GM12873 (cell line): ENCODE data around the gene CAPZB.

Source experiments
- TF ChIP-seq, protein P1 (sequence below): IDR thresholded peaks from 2 replicates; pipeline ENCODE4 v1.5.1; 2012; ENCODE audit warnings: low read depth, mild to moderate bottlenecking, moderate library complexity, low read length, control low read depth; ENCODE audit not compliant: insufficient read depth; ENCODE audit errors: missing control alignments

The CAPZB gene

DNA sequence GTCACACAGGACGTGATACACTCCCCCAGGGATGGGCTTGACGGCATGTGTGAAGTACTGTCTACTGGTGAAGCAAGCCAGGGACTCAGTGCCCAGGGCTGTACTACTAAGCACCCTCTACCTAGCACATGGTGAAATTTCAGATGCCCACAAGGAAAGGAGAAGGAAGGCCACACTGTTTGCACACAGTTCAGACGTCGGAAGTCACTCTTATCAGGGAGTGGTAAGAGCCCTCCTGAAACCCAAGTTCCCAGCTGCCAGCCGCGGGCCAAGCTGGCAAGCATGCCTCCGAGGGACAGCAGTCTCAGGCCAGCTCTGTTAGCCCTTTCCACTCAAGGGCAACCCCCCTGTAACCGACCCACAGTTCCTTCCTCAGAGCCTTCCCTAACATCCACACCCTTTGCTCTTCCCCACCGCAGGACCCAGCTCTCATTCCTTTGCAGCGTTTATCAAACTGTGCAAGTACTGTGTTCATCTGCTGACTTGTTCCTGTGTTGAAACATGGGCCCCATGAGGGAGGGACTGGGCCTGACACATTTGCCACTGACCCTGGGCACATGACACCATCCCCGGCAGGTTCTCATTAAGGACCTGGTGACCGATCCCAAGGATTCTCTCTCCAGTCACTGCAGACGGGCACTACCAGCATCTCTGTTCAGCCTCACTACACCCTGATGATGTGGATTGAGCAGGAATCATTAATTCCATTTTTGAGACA lies 114.7 kb downstream of the CAPZB start:
- TF ChIP-seq, protein P1, sequence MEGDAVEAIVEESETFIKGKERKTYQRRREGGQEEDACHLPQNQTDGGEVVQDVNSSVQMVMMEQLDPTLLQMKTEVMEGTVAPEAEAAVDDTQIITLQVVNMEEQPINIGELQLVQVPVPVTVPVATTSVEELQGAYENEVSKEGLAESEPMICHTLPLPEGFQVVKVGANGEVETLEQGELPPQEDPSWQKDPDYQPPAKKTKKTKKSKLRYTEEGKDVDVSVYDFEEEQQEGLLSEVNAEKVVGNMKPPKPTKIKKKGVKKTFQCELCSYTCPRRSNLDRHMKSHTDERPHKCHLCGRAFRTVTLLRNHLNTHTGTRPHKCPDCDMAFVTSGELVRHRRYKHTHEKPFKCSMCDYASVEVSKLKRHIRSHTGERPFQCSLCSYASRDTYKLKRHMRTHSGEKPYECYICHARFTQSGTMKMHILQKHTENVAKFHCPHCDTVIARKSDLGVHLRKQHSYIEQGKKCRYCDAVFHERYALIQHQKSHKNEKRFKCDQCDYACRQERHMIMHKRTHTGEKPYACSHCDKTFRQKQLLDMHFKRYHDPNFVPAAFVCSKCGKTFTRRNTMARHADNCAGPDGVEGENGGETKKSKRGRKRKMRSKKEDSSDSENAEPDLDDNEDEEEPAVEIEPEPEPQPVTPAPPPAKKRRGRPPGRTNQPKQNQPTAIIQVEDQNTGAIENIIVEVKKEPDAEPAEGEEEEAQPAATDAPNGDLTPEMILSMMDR, result no peak

GRCh38 chr1:19369396-19370090 lies 115.8 kb downstream of the CAPZB start:
- TF ChIP-seq, protein P1, result no peak

DNA sequence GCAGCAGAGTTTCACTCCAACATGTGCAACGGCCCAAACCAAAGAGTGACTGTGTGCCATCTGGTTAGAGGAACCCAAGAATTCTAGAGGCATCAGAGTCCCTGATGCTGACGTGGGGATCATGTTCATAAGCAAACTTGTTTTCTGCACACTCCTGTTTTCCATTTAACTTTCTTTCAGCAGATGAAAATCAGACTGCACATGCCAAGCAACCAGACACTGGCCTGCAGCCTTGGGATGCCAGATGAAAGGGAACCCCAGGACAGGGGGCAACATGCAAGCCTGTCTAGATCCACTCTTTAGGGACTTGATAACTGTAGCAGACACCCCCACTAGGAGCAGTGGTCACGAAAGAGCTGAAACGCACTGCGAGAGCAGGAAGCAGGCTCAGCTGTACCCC lies 116.4 kb downstream of the CAPZB start:
- TF ChIP-seq, protein P1, result no peak

DNA sequence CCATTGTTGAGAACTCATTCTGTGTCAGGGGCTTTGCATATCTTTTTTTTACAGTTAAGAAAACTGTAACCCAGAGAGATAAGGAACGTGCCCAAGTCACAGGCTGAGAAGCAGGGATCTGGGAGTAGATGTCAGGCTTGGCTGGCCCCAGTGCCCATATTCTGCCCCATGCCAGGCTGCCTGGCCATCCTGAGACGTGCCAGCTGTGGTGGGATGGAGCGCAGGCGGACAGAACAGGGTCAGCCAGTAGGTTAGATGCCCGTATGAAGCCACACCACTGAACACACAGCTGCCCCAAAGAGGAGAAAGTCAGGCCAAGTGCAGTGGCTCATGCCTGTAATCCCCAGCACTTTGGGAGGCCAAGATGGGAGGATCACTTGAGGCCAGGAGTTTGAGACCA lies 117.3 kb downstream of the CAPZB start:
- TF ChIP-seq, protein P1, result no peak

DNA sequence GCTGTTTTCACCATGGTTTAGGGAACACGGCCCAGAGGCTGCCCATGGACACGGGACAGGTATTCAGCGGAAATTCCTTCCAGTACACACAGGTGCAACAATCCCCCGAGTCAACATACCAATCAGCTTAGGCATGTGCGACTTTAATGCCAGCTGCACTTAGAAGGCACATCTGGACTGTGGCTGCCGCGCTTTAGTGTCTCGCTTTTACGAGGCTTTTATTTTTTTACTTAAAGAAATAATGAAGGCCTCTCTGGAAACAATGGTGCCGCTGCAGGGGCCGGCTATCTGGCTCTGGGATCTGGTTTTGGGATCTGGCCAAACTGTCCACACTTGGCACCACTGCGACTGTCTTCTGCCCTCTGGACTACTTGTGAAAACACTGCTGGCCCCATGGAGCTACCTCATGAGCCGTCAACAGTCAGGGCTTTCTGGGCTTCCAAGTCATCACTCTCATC lies 117.7 kb downstream of the CAPZB start:
- TF ChIP-seq, protein P1, result no peak

DNA sequence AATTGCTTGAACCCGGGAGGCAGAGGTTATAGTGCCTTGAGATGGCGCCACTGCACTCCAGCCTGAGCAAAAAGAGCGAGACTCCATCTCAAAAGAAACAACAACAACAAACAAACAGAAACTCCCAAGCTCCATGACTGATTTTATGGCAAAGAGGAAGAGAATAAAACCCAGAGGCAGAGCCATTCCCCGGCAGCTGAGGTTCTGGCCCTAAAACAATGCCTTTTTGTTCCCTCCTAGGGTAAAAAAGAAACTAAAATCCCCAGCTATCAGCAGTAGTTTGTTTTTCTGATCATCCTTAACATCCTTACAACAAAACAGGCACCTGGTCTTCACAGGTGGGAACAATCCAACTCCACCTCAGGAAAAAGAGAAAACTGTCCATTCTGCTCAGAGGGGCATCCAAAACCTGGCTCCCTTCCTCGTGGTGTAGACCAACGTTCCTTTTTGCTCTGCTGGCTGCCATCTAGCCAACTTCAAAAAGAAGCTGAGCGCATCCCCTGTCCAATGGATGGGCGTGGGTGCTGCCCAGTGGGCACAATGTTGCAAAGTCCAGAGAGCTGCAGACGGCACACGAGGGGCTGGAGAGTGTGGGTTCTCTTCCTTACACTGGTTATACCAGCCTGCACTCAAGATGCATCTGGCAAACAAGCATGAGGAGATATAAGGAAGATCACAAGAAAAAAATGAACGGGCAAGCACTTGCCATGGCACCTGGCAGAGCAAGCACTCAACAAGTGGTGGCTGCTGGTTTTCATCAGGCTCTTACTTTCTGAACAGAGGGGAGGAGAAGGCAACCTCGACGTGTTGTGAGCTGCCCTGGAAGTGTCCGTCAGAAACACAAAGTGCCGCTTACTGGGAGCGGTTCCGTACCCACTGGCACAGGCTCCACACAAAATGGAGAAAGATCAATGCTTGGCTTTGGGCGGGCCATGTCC lies 118.5 kb downstream of the CAPZB start:
- TF ChIP-seq, protein P1, result no peak
